ENCODE data around the gene SYNE2.

The SYNE2 gene

DNA sequence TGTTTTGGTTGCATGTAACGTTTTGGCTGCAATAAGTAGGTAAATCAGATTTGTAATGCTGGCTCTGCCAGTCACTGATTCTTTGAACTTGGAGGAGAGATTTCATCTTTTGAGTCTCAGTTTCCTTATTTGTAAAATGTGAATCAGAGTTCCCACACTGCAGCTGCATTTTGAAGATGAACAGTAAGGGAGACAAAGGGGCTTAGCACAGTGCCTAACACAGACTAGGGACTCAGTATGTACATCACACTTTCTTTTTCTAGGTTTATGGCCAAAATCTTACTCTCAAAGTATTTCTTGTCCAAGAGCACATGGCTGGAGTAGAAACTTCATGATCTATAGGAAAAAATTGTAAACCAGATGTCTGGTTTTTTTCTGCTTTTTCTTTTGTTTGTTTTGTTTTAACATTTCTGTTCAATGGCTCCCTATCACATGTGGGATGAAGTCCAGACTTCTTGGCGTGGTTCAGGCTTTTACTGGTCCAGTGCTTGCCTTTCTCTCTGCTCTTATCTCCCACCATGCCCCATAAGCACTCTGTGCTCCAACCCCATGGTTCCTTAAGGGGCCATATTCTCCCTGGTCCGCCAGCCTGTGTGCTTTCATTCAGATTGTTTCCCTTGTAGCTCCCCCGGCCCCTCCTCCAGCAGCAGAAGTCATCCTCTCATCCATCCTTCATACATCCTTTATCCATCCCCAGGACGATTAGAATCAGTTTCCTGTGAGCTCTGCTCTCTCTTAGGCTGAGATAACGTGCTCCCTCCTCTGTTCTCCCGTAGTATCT, 58.0 kb downstream of the SYNE2 start:
- DNase-seq: no peak

DNA sequence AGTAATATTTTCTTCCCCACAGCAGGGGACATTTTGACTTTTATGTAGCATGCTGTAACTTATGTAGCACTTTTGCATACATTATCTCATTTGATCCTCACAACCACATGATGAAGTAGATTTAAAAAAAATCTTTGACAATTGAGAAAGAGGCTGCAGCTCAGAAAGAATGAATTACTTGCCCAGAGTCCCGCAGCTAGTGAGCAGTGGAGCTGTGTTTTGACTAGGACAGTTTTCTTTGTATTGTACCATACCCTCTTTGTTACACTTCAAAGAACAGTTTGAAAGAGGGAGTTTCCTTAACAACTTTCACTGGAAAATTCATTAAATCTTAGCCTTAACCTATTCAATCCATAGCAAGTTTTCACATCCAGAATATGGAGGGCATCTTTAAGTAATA, 58.6 kb downstream of the SYNE2 start:
- DNase-seq: no peak

DNA sequence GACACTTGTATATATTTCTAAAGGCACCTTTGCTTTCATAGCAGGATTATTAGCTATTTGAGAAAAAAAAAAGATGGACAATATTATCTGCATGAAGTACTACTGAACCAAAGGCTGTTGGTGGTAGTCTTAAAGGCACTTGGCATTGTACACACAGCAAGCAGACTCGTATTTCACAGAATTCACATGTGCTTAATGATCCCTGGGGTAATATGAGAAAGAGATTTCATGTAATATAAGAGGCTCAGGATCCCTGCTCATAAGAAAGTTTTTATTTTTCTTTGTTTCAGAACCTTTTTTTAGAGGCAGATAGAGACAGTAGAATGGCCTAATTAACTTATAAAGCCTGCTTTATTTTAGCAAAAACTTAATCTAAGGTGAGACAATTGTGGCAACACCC, 59.5 kb downstream of the SYNE2 start:
- no peak for DNase-seq

DNA sequence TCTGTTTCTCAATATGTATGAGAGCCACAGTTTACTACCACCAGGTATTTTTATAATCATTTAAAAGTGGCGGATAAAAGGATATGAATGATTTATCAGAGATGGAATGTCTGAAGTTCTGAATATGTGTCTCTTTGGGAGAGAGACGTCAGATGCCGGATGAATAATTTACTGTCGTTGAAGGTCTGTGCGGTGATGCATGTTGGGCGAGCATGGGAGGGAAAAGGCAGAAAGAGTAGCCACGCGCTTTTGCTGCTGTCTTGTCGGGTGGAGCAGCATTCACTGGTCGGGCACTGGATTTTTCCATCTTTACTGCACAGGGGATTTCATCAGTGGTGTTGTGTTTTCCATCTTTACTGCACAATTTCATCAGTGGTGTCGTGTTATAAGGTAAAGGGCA, 65.6 kb downstream of the SYNE2 start:
- no peak for DNase-seq

DNA sequence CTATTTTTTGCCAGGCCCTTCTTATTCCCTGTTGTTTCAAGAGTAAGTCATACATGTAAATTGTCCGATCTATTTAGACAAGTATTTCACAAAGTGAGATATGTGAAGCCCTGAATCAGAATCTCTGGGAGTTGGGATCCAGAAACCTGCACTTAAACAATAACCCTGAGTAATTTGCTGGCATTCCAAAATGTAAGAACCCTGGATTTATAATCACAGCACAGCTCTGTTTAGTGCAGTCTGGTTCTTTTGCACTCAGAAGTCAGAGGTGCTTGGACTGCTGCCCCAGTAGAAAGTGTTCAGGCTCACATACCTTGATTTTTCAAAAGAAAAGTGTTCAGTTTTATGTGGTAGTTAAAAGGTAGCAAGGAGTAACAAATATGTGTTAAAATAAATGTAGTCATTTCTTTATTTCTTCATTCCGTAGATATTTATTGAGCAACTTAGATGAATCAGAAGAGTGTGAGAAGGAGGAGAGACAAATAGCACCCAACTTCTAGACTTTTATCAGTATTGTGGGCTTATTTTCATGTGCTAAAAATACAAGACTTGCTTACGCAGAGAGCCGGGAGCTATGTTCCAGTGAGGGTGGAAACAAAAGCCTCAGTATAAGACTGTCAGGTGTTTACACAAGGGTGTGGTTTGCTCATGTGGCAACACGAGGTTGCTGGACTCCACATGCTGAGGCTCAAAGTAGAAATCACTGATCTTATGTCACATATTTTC, 70.1 kb downstream of the SYNE2 start:
- peak; percentile 12 for DNase-seq

DNA sequence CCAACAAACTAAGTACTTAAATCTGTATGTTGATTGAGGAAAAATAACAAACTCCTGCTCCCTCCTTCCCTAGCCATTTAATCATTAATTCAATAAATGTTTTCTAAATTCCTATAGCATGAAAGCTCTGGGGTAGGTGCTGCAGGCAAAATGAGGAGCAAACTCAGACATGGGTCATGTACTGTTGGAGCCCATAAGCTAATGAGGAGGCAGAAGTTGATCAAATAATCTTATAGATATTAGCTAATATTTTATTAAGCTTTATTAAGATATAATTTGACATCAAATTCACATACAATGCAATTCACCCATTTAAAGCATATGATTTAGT, 70.6 kb downstream of the SYNE2 start:
- DNase-seq: no peak

DNA sequence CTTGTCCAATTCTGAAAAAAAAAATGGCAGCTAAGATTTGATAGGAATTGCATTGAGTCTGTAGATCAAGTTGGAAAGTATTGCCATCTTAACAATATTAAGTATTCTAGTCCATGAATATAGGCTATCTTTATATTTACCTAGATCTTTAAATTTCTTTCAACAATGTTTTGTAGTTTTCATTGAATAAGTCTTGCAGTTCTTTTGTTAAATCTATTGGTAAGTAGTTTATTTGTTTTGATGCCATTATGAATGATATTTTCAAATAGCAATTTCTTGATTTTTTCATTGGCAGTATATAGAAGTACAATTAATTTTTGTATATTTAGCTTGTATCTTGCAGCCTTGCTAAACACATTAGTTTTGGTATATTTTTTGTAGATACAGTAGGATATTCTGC, 71.6 kb downstream of the SYNE2 start:
- no peak for DNase-seq

DNA sequence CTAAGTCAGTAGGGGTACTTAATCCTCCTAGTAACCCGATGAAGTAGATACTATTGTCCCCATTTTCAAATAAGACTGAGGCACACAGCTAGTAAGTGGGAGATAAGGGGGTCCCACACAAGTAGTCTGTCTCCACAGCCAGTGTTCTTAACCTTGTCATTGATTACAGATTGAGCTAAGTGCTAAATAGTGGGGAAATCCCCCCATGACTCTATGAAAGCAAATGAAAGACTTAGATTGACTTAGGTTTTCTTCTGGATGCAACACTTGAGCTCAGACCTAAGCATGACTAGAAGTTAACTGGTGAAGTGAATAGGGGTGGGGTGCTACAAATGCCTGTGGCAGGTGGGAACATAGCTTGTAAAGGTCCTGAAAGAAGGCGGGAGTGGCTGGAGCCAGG, 73.8 kb downstream of the SYNE2 start:
- no peak for DNase-seq

DNA sequence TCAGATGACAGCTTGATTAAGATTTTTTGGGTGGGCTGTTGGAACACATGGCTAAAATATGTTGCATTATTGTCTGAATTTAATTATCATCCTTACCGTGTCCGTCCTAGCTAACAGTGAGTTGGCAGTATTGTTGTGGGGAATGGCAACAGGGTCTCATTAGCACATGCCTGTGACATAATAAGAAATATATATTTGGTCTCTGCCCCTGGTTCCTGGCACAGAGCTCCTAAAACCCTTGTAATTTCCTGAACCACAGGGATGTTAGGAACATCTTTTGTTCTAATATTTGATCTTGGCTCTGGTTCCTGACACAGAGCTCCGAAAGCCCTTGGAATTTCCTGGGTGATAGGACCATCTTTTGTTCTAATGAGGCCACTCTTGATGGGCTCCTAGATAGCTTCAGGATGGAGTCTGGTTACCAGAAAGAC, 76.0 kb downstream of the SYNE2 start:
- no peak for DNase-seq

DNA sequence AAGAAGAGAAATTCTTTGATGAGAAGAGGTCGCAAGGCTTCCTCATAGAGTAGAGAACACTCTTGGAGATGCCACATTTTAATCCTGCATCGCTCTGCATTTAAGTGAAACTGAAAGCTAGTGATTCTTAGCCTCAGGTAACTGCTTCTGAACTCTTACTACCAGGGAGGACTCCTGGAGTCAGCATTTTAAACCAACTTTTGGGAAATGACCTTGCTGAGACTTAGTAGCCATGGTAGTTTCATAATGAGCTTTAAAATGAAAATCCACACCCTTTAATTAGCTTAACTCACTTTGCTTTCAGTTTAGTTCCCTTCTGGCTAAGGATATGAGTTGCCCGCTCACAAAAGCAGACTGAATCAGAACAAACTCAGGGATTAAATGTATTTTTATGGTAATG, 80.3 kb downstream of the SYNE2 start:
- no peak for DNase-seq

DNA sequence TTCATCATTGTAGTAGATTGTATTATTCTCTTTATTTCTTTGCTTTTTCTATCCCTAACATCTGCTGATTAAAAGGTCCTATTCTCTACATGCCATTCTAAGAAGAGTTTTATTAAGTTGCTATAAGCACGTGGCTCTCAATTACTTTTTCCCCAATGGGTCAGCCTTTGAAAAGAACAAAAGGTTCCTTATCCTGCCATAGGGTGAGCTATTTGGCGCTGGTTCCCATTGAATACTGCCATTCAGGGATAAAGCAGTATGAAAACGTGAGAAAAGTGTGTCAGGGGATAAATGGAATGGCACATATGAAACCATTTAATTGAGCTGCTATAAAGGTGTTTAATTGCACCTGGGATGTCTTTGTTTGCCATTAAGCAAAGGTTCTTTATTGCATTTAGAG, 80.9 kb downstream of the SYNE2 start:
- no peak for DNase-seq

DNA sequence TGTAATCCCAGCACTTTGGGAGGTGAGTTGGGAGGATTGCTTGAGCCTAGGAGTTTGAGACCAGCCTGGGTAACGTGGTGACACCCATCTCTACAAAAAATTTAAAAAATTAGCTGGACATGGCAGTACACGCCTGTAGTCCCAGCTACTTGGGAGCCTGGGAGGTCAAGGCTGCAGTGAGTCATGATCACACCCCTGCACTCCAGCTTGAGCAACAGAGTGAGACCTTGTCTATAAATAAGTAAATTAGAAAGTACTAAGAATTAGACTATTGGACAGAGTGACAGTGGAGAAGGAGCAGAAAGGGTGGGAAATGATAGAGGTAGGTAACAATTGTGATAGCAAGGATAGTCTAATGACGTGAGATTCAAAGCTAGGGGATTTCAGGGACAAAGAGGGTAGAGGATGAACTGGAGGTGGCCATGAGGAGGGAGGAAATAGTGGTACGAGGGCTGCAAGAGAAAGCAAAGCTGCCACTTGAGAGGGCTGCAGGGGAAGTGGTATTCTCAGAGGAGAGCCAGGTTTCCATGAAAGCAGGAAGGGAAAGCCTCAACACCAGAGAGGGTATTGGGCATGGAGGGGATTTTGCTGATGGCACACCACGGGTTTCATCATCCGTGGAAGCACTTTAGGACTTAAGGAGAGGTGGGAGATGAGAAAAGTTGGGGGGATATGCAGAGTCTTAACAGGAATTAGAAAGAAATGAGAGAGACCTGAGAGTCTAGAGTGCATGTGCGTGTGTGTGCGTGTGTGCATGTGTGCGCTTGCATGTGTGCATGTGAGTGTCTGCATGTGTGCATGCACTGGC, 85.6 kb downstream of the SYNE2 start:
- DNase-seq: no peak

DNA sequence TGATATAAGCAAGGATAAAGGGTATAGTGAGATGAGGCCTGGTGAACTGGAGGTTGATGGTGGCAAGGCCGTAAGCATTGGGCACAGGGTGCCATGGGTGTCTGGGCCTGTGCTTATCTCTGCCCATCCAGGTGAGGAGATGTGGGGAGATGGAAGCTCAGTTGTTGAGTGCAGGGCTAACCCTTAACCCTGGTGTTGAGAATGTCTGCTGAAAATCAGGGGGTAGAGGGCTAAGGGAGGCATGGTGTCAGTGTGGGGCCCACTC, 86.1 kb downstream of the SYNE2 start:
- DNase-seq: no peak

DNA sequence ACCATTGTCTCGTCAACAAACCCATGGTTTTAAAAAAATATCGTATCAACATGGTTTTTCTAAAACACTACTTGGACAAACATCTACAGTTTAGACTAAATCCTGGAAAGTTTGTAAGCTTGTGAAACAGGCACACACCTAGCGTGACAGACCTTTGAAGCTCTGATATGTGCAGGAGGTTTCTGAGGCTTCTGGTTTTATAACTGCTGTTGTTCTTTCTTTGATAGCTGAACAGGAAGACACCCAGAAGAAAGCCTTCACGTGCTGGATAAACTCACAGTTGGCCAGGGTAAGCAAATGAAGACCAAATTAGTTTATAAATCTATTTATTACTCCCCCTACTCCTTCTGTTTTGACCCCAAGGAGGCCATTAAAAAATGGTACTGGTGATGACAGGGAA, 87.6 kb downstream of the SYNE2 start:
- DNase-seq: no peak

DNA sequence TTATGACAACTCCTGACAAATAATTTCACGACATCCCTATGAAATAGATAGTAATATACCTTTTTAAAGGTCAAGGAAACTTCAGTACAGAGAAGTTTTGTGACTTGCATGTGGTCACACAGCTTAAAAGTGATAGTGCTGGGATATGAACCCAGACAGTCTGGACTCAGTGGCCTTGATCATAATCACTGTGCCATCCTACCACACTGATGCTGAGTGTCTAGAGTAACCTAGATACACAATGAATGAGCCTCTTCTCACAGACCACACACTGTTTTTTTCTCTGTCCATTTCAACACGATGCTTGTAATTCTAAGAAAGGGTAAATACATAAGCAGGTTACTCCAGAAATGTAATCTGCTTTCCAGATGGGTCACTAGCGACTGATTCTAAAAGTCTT, 88.2 kb downstream of the SYNE2 start:
- DNase-seq: no peak

DNA sequence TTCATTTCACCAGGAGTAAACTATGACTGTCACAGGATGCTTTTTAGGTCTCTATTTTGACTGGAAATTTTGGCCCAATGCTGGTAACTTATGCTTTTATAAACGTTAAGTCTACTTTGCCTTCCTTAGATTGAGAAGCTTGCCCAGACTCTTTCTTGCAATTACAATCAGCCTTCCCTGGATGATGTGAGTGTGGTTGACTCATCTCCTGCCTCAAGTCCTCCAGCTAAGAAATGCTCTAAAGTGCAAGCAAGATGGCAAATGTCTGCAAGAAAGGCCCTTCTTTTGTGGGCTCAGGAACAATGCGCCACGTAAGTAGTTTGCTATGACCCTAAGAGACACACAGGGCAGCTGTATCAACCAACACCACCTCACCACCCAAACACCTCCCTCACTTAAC, 96.9 kb downstream of the SYNE2 start:
- DNase-seq: no peak

DNA sequence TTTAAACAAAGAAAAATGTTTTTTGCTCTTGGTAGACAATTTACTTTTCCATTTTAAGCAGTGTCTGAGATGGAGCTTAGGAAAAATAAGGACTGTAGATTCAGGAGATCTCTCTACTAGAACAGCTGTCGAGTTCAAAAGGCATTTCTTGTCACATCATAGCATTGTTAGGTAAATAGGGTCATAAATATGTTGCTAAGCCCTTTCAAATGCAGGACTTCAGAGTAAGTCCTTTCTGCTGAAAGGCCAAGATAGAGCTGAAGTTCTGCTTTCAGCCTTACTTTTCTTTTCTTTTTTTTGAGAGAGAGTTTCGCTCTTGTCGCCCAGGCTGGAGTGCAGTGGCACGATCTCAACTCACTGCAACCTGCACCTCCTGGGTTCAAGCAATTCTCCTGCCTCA, 98.2 kb downstream of the SYNE2 start:
- no peak for DNase-seq

DNA sequence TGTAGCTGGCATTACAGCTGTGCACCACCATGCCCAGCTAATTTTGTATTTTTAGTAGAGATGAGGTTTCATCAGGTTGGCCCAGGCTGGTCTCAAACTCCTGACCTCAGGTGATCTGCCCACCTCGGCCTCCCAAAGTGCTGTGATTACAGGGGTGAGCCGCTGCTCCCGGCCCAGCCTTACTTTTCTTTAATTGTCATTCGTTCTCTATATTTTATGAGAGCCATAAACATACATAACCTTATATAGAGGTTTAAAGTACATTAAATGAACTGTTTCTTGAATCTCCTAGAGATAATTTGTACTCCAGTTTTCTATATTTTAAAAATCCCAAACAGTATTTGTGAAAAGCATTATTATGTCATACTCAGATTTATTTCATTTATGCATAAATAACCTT, 98.6 kb downstream of the SYNE2 start:
- no peak for DNase-seq

DNA sequence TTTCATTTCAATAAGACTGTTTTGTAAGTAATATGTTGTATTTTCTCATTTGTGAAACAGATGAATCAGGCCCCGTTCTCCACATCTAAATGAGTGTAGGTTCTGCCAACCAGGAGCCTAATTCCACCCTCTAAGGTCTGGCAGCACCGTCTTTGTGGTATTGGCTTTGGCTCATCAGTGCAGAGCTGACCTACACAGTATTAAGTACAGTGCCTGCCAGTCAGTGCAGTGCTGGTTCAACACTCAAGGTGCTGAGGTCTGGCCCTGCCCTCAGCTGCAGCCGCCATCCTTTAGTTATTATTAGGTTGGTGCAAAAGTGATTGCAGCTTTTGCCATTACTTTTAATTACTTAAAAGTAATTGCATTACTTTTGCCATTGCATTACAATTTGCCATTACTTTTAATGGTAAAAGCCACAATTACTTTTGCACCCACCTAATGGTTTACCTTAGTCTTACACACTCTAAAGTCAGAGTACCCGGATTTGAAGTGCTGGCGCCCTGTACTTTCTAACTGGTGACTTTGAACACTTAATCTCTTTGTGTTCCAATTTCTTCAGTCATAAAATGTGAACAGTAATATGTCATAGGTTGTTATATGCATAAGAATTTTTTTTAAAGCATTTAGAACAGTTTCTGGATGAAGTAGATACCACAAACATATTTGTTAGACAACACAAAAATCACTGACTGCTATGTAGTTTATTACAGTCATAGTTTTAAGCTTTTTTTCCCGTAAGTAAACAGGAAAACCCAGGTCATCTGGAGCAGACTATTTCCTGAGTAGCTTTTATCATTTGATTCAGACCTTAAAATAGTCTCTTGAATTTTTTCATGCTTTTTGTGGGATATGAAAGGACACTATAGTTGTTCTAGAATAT, 99.5 kb downstream of the SYNE2 start:
- DNase-seq: no peak

DNA sequence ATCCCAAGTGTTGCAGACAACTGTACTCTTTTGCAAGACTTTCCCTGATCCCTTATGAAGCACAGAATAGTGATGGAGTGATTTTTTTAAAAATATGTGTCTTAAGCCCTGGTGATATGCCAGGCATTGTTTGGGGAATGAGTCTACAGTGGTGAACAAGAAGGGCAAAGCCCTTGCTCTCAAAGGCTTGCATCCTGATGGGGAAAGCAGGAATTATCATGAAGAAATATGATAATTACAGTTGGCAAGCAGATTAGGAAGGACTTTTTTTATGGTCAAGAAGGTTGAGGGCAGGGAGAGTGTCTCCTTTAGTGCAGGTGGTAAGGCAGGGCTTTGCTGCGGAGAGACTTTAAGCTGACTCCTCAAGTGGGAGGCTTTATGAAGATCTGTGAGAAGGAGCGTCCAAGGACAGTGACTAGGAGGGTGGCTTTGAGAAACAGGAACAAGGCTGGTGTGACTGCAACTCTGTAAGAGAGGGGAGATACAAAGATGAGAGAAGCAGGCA, 100.2 kb downstream of the SYNE2 start:
- no peak for DNase-seq

DNA sequence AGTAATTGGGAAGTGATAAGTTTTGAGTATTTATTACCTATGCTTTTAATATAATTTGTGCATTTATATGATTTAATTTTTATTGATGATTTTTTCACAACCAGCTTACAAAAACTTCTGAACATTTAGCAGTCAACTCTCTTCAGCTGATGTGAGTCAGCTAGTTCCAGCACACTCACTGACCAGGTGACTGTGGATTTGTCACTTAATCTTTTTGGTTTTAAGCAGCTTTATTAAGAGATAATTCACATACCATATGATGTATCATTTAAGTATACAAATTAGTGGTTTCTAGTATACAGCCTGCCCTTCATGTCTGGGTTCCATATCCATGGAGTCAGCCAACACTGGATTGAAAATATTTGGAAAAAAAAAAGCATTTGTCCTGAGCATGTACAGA, 103.5 kb downstream of the SYNE2 start:
- no peak for DNase-seq

DNA sequence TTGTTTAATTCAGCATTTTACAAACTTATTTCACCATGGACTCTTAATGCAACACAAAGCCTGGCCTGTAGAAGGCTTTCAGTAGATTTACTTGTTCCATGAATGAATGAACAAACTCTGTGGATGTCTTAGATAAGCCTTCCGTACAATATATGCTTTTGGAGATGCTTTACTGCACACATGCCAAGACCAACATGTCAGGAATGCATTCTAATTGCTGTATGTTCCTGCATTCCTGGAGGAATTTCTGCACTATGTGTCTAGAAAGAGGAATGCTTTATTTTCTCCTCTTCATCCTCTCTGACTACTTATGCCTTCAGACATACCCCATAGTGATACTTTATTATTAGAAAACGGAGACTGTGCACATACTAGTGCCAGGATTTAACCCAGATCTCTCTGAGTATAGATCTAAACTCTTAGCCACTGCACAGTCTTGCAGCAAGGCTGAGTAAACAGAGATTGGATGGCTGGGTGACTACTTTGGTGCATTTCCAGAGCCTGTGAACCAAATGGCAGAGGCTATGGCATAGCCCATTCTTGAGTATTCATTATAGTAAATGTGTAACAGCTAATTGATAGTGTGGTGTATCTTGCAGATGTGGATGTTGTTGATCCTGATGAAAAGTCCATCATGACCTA, 108.2 kb downstream of the SYNE2 start:
- no peak for DNase-seq

DNA sequence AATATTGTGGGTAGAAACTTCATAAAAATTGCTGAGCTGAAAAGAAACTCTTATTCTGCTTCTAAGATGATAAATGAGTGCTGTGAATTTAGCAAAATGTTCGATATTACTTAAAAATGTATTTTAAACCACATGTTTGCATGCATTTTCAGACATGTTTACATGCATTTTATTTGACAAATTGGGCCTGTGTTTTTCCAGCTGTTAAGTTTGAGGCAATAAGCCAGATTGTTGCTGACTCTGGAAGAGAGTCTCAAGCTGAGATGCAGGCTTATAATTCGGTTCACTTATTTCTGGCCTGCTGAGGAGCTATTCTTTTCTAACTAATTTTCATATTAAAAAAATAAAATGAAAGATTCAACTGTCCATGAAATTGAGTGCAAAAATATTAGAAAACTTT, 110.1 kb downstream of the SYNE2 start:
- no peak for DNase-seq

Measured in NCI-H748 treated with DMSO at 0.1 percent for 48 hours (cell line).